DMS79 (cell line): Measurements from ENCODE around the gene WWP2.
A peak's percentile ranks its signal among the peaks of the same experiment; 100 is the strongest.
"Not testable (repeated sequence)": the region's sequence is repeated elsewhere in the genome, so short reads cannot be mapped to it uniquely, and the experiment has no call there.

Experiments
- DNase-seq: peaks from one replicate; lab custom pipeline; 2025; lab: John Stamatoyannopoulos, UW

WWP2 gene

GRCh38 chr16:69761983-69762813 is at the start of gene WWP2:
TSS of gene WWP2 (plus strand) at chr16:69762332. CDS start at chr16:69787011, 24,679 bp downstream.
- DNase-seq = peak; percentile 44

DNA sequence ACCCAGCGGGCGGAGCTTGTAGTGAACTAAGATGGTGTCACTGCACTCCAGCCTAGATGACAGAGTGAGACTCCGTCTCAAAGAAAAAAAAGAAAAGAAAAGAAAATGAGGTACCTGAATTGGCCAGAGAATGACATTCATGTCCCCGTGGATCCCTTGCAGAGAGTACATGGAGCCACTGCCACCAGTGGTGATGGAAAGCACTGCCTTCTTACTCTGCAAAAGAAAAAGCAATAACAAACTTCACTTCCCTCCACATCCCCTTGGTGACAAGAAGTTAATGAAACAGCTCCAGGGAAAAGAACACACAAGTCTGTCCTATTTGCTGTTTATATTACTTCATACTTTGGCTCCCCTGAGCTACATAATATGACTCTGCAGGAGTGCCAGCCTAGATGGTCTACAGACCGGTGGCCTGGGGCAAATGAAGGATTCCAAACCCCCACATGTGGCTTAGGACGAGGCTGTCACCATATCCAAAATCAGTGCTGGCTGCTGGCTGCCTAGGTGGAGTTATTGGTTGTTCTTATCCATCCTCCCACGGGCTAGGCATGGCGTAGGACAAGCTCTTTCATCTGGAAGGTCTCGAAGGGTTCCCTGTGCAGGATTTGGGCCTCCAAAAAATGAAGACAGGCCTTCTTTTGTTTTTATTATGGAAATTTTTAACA is 49.1 kb upstream of the WWP2 start:
- DNase-seq = no peak

GRCh38 chr16:69717066-69717465 is 45.1 kb upstream of the WWP2 start:
- DNase-seq = no peak

- no peak for DNase-seq
Measured at GRCh38 chr16:69718111-69718764, 43.9 kb upstream of the WWP2 start.

GRCh38 chr16:69720822-69721430 is 41.2 kb upstream of the WWP2 start:
- DNase-seq = no peak

- DNase-seq = no peak
Measured at GRCh38 chr16:69721441-69721957, 40.6 kb upstream of the WWP2 start.

GRCh38 chr16:69724414-69724873 is 37.7 kb upstream of the WWP2 start:
- no peak for DNase-seq

- DNase-seq = no peak
Measured at GRCh38 chr16:69724981-69725479, 37.1 kb upstream of the WWP2 start.

GRCh38 chr16:69725480-69726312 is 36.4 kb upstream of the WWP2 start:
- no peak for DNase-seq

DNA sequence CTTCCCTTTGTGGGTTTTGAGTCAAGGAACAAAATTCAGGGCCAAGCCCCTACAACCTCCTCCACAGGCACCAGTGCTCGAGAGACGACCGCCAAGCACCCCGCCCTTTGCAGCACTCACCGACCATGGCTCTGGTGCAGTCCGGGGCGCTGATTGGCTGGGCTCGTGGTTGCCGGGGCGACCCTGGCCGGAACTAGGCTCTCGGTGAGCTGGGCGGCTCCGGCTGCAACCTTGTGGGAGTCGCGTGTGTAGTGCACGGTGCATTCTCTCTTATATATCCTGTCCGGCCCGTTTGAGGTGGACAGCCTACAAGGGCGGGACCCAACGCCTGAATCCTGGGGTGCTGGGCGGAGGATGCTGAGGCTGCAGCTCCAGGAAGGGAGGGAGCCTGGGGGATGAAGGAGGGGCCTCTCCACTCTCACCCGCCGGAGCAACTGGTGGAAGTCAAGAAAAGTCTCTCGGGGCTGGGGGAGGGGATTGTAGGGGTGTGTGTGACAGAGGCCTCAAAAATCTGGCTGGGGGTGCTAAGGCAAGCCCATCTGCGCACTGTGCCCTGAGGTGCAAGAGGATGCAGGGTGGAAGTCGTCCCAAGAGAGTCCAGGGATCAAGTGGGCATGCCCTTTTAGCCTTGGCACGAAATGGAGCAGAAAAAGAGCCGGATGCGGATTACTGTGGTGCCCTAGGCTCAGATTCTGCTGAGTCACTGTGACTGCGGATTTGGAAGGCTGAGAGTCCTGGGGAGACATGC is 35.6 kb upstream of the WWP2 start, which contains the start of gene NQO1:
NQO1 (minus strand) TSS at position 248 of the 748 bp plus-strand sequence; CDS start at position 127, 121 bp downstream.
- peak; percentile 85 for DNase-seq

DNA sequence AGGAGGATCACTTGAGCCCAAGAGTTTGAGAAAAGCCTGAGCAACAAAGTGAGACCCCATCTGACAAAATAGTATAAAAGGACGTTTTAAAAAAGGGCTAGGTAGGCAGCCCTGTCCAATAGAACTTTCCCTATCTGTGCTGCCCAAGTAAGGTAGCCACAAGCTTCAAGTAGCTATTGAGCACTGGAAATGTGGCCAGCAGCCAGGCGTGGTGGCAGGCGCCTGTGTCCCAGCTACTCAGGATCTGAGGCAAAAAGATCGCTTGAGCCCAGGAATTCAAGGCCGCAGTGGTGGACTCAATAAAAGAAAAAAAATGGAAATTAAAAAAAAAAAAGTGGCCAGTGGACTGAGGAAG is 34.2 kb upstream of the WWP2 start:
- DNase-seq = peak; percentile 34

DNA sequence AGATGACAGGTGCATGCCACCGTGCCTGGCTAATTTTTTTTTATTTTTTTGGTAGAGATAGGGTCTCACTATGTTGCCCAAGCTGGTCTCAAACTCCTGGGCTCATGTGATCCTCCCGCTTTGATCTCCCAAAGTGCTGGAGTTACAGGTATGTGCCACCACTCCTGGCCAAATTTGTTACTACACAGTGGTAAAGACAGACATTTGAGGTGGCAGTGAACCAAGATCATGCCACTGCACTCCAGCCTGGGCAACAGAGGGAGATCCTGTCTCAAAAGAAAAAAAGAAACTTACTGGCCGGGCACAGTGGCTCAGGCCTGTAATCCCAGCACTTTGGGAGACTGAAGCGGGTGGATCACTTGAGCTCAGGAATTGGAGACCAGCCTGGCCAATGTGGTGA is 33.1 kb upstream of the WWP2 start:
- DNase-seq = not testable (repeated sequence)

DNA sequence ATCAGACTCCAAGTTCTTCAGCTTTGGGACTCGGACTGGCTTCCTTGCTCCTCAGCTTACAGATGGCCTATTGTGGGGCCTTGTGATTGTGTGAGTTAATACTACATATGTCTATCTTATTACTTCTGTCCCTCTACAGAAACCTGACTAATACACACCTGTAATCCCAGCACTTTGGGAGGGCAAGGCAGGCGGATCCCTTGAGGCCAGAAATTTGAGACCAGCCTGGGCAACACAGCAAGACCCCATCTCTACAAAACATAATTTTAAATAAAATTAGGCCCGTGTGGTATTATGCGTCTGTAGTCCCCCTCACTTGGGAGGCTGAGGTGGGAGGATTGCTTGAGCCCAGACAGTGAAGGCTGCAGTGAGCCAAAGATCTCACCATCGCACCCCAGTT is 30.9 kb upstream of the WWP2 start:
- DNase-seq = not testable (repeated sequence)

GRCh38 chr16:69732101-69732500 is 30.0 kb upstream of the WWP2 start:
- DNase-seq = no peak

- DNase-seq = no peak
Measured at GRCh38 chr16:69741519-69741918, 20.6 kb upstream of the WWP2 start.

- DNase-seq = no peak
Measured at GRCh38 chr16:69741951-69742904, 19.9 kb upstream of the WWP2 start.

GRCh38 chr16:69744363-69745231 is 17.5 kb upstream of the WWP2 start:
- no peak for DNase-seq

DNA sequence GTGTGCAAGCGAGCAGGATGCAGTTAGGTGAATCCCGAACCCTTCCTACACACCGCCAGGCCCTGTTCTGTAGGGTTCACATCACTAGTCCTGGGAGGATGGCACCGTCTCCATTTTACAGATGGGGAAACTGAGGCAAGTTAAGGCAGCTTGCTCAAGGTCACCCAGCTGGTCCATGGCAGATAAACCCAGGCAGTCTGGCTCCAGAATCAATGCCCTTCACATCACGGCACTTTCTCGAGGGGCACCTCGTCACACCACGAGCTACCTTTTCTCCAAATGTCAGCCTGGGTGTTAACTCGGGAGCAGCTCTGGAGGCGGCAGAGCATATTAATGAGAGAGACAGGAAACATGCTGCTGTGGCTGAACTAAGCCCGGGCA is 16.9 kb upstream of the WWP2 start:
- DNase-seq = no peak
